Measurements from ENCODE around the gene COPS3.

COPS3 gene

DNA sequence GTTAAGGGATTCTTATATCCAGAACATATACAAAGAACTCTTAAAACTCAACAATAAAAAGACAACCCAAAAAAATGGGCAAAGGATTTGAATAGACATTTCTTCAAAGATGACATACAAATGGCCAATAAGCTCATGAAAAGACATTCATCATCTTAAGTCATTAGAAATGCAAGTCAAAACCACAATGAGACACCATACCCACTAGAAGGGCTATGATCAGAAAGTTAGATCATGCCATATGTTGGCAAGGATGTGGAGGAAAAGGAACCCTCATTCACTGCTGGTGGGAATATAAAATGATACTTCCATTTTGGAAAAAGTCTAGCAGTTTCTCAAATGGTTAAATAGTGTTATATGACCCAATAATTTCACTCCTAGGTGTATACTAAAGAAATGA, 84.3 kb downstream of the COPS3 start:
- no peak for DNase-seq (ENCODE audit: insufficient read length)
- no peak for TF ChIP-seq POLR2A (IDR thresholded peaks at IDR 0.05; ENCODE audit: low read depth, low read length)
- TF ChIP-seq TAF1 (IDR thresholded peaks at IDR 0.05; ENCODE audit: borderline replicate concordance, low read depth, low read length) = no peak
- no peak for TF ChIP-seq POLR2AphosphoS5 (IDR thresholded peaks at IDR 0.05; ENCODE audit: low read depth, low read length)
- no peak for FAIRE-seq
